Neural cell (in vitro differentiated cells): ENCODE data around the gene ZNF444. TPM values are rescaled to one million over a fixed set of nuclear protein-coding genes. Genes with fewer than 3 reads are reported as not detected.

Experiments used
- H2AFZ ChIP-seq: fragments of 200-600, 300-800 bp; sonication (generic), shearing (Covaris generic); 2 replicates; pipeline ENCODE4 v1.6.0; 2014; ENCODE audit warnings: low read depth, mild to moderate bottlenecking, antibody characterized with exemption, low read length, moderate library complexity
- H3F3A ChIP-seq: fragments of 200-600 bp; shearing (Covaris generic); 2 replicates; pipeline ENCODE4 v1.6.1; 2016; ENCODE audit warnings: mild to moderate bottlenecking, moderate library complexity, mixed read lengths, antibody characterized with exemption, low read length; ENCODE audit not compliant: insufficient read depth, poor library complexity, severe bottlenecking
- H3K27ac ChIP-seq: fragments of 200-600, 300-800 bp; sonication (generic), shearing (Covaris generic); 2 replicates; pipeline ENCODE4 v1.5.1; 2014; ENCODE audit warnings: mild to moderate bottlenecking, low read length, moderate library complexity
- H3K27me3 ChIP-seq: fragments of 300-800, 200-600 bp; sonication (generic), shearing (Covaris generic); 2 replicates; pipeline ENCODE4 v1.6.0; 2014; ENCODE audit warnings: mild to moderate bottlenecking, low read depth, low read length, moderate library complexity; ENCODE audit not compliant: insufficient read depth
- H3K36me3 ChIP-seq: fragments of 300-800, 200-600 bp; sonication (generic), shearing (Covaris generic); 2 replicates; pipeline ENCODE4 v1.5.1; 2014; ENCODE audit warnings: mild to moderate bottlenecking, antibody characterized with exemption, low read length, moderate library complexity; ENCODE audit not compliant: insufficient read depth
- H3K4me2 ChIP-seq: fragments of 300-800, 200-600 bp; sonication (generic), shearing (Covaris generic); 2 replicates; pipeline ENCODE4 v1.6.0; 2014; ENCODE audit warnings: mild to moderate bottlenecking, low read length
- H3K4me3 ChIP-seq: fragments of 300-800, 200-600 bp; sonication (generic), shearing (Covaris generic); 2 replicates; pipeline ENCODE4 v1.5.1; 2014; ENCODE audit warnings: mild to moderate bottlenecking, low read length, moderate library complexity
- H3K79me2 ChIP-seq: fragments of 200-600 bp; shearing (Covaris generic); replicated peaks from 2 replicates; pipeline ENCODE4 v1.6.0; 2014; ENCODE audit warnings: mild to moderate bottlenecking, low read length, moderate library complexity; ENCODE audit not compliant: insufficient read depth
- H3K9ac ChIP-seq: fragments of 300-800, 200-600 bp; sonication (generic), shearing (Covaris generic); 2 replicates; pipeline ENCODE4 v1.6.1; 2016; ENCODE audit warnings: mild to moderate bottlenecking, low read length, mixed read lengths
- H3K9me2 ChIP-seq: fragments of 200-600 bp; shearing (Covaris generic); 2 replicates; pipeline ENCODE4 v1.6.1; 2016; ENCODE audit warnings: mild to moderate bottlenecking, low read length, mixed read lengths; ENCODE audit not compliant: insufficient read depth
- H3K9me3 ChIP-seq: fragments of 200-600, 300-800 bp; sonication (generic), shearing (Covaris generic); 2 replicates; pipeline ENCODE4 v1.6.1; 2016; ENCODE audit warnings: mild to moderate bottlenecking, mixed run types, low read length, moderate library complexity, mixed read lengths
- H4K20me1 ChIP-seq: fragments of 200-600 bp; shearing (Covaris generic); 2 replicates; pipeline ENCODE4 v1.6.1; 2016; ENCODE audit warnings: mild to moderate bottlenecking, mixed run types; ENCODE audit not compliant: insufficient read depth
- EP300 ChIP-seq: fragments of 450-650 bp; conservative IDR thresholded peaks from 2 replicates; pipeline ENCODE4 v1.6.1; 2014; ENCODE audit warnings: antibody characterized with exemption, mild to moderate bottlenecking, moderate library complexity; ENCODE audit not compliant: poor library complexity, severe bottlenecking
- EZH2 ChIP-seq: fragments of 200-600, 300-800 bp; shearing (Covaris generic), sonication (generic); IDR thresholded peaks from 2 replicates; pipeline ENCODE4 v1.6.1; 2014; ENCODE audit warnings: antibody characterized with exemption, low read length, borderline replicate concordance, mild to moderate bottlenecking; ENCODE audit not compliant: insufficient read depth, poor library complexity, severe bottlenecking
- MXI1 ChIP-seq: fragments of 450-650 bp; conservative IDR thresholded peaks from 2 replicates; pipeline ENCODE4 v1.6.1; 2014; ENCODE audit warnings: antibody characterized with exemption, mild to moderate bottlenecking; ENCODE audit not compliant: poor library complexity, severe bottlenecking
- POLR2AphosphoS5 ChIP-seq: IDR thresholded peaks from 2 replicates; pipeline ENCODE4 v1.6.1; 2012
- RAD21 ChIP-seq: fragments of 450-650 bp; conservative IDR thresholded peaks from 2 replicates; pipeline ENCODE4 v1.6.1; 2014; ENCODE audit warnings: antibody characterized with exemption, mild to moderate bottlenecking, moderate library complexity
- SMC3 ChIP-seq: fragments of 450-650 bp; conservative IDR thresholded peaks from 2 replicates; pipeline ENCODE4 v1.6.1; 2014; ENCODE audit warnings: antibody characterized with exemption, mild to moderate bottlenecking, moderate library complexity; ENCODE audit not compliant: poor library complexity
- TAF1 ChIP-seq: IDR thresholded peaks from 2 replicates; pipeline ENCODE4 v1.6.1; 2012; ENCODE audit warnings: low read depth
- polyA plus RNA-seq: library from polyadenylated mRNA; depleted of rRNA; stranded (reverse); fragments of >200 nt; gene quantifications from 2 replicates; pipeline ENCODE4 v1.2.3, GENCODE V29; 2014
- TF ChIP-seq, protein P1 (sequence below): IDR thresholded peaks from 2 replicates; pipeline ENCODE4 v1.6.1; 2012; ENCODE audit warnings: borderline replicate concordance
- TF ChIP-seq, protein P2 (sequence below): fragments of 450-650 bp; IDR thresholded peaks from 2 replicates; pipeline ENCODE4 v1.5.1; 2014; ENCODE audit warnings: antibody characterized with exemption, mild to moderate bottlenecking, moderate library complexity; ENCODE audit not compliant: poor library complexity, severe bottlenecking

Gene ZNF444
- polyA plus RNA-seq, 1 donor from 2014 or later = 45.6 TPM

DNA sequence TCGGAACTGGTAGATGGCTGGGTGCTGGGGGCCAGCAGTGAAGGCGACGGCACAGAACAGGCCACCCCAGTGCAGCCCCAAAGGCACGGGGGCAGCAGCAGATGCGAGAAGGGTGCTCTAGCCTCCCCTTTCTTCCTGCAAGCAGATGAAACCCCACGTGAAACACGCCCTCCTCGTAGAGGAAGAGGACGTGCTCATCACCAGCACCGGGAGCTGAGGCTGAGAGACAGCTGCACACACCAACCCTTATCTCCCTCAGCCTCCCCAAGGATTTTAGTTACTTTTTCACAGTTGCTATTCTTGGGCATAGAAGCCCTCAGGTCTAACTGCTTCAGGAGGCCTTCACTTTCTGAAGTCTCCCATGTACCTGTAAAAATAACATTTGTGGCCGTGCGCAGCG, 31.9 kb upstream of the ZNF444 start:
- Histone ChIP-seq H3K27me3 (no peaks in the 10 kb centered on the region), H3K36me3 (no peaks in the 10 kb centered on the region), H3K4me2 (no peak overlapping the region), H3F3A (no peaks in the 10 kb centered on the region), H3K9me3 (no peaks in the 10 kb centered on the region), H2AFZ (no peak overlapping the region), H3K27ac (no peak overlapping the region), H4K20me1 (no peaks in the 10 kb centered on the region), H3K4me3 (no peak overlapping the region), H3K9ac (no peak overlapping the region), H3K9me2 (no peaks in the 10 kb centered on the region), H3K79me2 (peaks cover 41% of the 10 kb centered on the region)
- TF ChIP-seq, protein P1, sequence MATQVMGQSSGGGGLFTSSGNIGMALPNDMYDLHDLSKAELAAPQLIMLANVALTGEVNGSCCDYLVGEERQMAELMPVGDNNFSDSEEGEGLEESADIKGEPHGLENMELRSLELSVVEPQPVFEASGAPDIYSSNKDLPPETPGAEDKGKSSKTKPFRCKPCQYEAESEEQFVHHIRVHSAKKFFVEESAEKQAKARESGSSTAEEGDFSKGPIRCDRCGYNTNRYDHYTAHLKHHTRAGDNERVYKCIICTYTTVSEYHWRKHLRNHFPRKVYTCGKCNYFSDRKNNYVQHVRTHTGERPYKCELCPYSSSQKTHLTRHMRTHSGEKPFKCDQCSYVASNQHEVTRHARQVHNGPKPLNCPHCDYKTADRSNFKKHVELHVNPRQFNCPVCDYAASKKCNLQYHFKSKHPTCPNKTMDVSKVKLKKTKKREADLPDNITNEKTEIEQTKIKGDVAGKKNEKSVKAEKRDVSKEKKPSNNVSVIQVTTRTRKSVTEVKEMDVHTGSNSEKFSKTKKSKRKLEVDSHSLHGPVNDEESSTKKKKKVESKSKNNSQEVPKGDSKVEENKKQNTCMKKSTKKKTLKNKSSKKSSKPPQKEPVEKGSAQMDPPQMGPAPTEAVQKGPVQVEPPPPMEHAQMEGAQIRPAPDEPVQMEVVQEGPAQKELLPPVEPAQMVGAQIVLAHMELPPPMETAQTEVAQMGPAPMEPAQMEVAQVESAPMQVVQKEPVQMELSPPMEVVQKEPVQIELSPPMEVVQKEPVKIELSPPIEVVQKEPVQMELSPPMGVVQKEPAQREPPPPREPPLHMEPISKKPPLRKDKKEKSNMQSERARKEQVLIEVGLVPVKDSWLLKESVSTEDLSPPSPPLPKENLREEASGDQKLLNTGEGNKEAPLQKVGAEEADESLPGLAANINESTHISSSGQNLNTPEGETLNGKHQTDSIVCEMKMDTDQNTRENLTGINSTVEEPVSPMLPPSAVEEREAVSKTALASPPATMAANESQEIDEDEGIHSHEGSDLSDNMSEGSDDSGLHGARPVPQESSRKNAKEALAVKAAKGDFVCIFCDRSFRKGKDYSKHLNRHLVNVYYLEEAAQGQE = no peak
- TF ChIP-seq, protein P2, sequence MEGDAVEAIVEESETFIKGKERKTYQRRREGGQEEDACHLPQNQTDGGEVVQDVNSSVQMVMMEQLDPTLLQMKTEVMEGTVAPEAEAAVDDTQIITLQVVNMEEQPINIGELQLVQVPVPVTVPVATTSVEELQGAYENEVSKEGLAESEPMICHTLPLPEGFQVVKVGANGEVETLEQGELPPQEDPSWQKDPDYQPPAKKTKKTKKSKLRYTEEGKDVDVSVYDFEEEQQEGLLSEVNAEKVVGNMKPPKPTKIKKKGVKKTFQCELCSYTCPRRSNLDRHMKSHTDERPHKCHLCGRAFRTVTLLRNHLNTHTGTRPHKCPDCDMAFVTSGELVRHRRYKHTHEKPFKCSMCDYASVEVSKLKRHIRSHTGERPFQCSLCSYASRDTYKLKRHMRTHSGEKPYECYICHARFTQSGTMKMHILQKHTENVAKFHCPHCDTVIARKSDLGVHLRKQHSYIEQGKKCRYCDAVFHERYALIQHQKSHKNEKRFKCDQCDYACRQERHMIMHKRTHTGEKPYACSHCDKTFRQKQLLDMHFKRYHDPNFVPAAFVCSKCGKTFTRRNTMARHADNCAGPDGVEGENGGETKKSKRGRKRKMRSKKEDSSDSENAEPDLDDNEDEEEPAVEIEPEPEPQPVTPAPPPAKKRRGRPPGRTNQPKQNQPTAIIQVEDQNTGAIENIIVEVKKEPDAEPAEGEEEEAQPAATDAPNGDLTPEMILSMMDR = no peak
- no peak for TF ChIP-seq EZH2
- no peak for TF ChIP-seq RAD21
- no peak for TF ChIP-seq EP300
- TF ChIP-seq MXI1 = no peak
- TF ChIP-seq SMC3 = no peak
- TF ChIP-seq TAF1 = no peak
- no peak for TF ChIP-seq POLR2AphosphoS5

DNA sequence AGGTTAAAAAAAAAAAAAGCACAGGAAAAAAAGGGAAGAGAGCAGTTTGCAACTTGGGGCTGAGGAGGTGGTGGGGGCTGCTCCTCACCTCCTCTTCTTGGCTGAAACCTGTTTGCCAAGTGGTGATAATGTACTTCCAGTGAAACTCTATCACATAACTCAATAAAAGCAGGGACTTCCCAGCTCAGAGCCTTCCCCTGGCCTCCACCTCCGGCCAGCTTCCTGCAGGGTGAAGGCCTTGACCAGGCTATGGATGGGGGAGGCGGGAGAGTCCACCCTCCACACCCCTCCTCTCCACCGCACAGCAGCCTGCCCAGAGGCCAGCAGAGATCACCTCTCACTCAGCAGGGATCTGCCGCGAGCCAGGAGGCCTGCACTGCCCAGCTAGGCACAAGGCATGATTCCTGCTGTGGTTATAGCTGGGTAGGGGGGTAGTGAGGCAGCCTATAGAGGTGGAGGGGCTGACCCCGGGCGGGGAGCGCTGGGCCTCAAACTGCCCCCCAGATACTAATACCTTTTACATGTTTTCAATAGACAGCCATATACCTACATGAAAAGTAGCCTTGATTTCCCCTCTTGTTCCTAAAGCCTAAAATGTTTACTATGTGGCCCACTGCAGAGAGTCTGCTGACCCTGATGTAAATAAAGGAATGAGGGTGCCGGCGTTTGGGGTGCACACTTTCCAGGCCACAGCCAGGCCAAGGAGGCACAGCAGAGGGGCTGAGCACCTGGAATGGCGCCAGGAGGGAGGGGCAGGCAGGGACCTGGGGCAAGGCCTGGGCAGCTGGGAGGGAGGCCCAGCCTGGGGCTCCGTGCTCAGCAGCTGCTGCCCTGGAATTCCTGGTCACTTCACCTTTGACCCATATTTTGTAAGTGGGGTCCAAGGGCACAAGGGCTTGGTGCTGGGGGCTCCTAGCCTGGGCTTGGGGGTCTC, 30.3 kb upstream of the ZNF444 start:
- Histone ChIP-seq H3K79me2 (peaks cover 42% of the 10 kb centered on the region), H3K27me3 (no peaks in the 10 kb centered on the region), H4K20me1 (no peaks in the 10 kb centered on the region), H2AFZ (no peak overlapping the region), H3K27ac (no peak overlapping the region), H3F3A (no peaks in the 10 kb centered on the region), H3K4me3 (no peak overlapping the region), H3K4me2 (no peak overlapping the region), H3K9ac (no peak overlapping the region), H3K36me3 (no peaks in the 10 kb centered on the region), H3K9me3 (no peaks in the 10 kb centered on the region), H3K9me2 (no peaks in the 10 kb centered on the region)
- TF ChIP-seq RAD21 (no peak), EZH2 (no peak), TAF1 (no peak), EP300 (no peak), SMC3 (no peak), MXI1 (no peak), POLR2AphosphoS5 (no peak)
- TF ChIP-seq, protein P2 = no peak
- TF ChIP-seq, protein P1 = no peak
